Central memory CD8-positive, alpha-beta T cell (primary cell): ENCODE results near the gene YJU2.
"Not testable (repeated sequence)": the region's sequence is repeated elsewhere in the genome, so short reads cannot be mapped to it uniquely, and the experiment has no call there.

Experiments
- ATAC-seq: fragments of 150-1000 bp; cut with Tn5 transposase; replicated peaks from 2 replicates; pipeline ENCODE4 v1.10.0; 2022; ENCODE audit warnings: mild to moderate bottlenecking, moderate FRiP score, moderate number of reproducible peaks; ENCODE audit not compliant: poor library complexity, severe bottlenecking; ENCODE audit errors: extremely low read depth
- DNase-seq, 2 donors: peaks; one replicate each; pipeline ENCODE4 v3.0.0; 2021; ENCODE audit warnings: low spot score in 2 of 2
- H3K27ac Mint-ChIP-seq: one replicate; pipeline ENCODE4 v1.8.0; 2022; ENCODE audit warnings: low read depth, mild to moderate bottlenecking, moderate library complexity, mixed read lengths
- H3K27me3 Mint-ChIP-seq: one replicate; pipeline ENCODE4 v1.8.0; 2022; ENCODE audit warnings: mixed read lengths
- H3K36me3 Mint-ChIP-seq: one replicate; pipeline ENCODE4 v1.8.0; 2022; ENCODE audit warnings: mild to moderate bottlenecking, moderate library complexity, mixed read lengths; ENCODE audit not compliant: insufficient read depth
- H3K4me1 Mint-ChIP-seq: one replicate; pipeline ENCODE4 v1.8.0; 2022; ENCODE audit warnings: mixed read lengths
- H3K4me3 Mint-ChIP-seq: one replicate; pipeline ENCODE4 v1.8.0; 2022; ENCODE audit warnings: mild to moderate bottlenecking, moderate library complexity, mixed read lengths
- H3K9me3 Mint-ChIP-seq: one replicate; pipeline ENCODE4 v1.8.0; 2022; ENCODE audit warnings: mixed read lengths

YJU2 gene

DNA sequence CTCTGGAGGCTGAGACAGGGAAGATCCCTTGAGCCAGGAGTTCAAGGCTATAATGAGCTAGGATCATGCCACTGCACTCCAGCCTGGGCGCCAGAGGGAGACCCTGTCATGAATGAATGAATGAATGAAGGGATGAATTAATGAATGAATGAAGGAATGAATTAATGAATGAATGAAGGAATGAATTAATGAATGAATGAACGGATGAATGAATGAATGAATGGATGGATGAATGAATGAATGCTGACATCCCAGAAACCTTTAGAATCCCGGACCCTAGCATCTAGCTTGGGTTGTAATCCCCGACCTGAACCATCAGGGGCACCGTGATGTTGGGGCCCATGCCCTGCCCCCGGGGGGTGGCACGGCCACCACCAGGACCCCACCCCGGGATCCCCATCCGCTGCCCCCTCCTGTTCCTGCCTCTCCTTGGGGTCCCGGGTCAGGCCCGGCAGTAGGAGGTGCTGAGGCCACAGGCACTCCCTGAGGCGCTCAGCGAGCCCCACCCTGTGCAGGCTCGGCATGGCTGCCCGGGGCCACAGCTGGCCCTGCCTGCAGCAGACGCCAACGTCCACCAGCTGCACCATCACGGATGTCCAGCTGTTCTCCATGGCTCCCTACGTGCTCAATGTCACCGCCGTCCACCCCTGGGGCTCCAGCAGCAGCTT is 14.1 kb upstream of the YJU2 start:
- no peaks in the 10 kb centered on the region for H3K4me1 Mint-ChIP-seq
- no peak overlapping the region for H3K4me3 Mint-ChIP-seq
- H3K27ac Mint-ChIP-seq, result no peak overlapping the region
- ATAC-seq (no peak), DNase-seq (no peak)
- no peaks in the 10 kb centered on the region for H3K9me3 Mint-ChIP-seq
- H3K27me3 Mint-ChIP-seq, result peaks cover 14% of the 10 kb centered on the region
- no peaks in the 10 kb centered on the region for H3K36me3 Mint-ChIP-seq

- H3K4me3 Mint-ChIP-seq, result no peak overlapping the region
- H3K9me3 Mint-ChIP-seq, result no peaks in the 10 kb centered on the region
- peak; percentile 34 to 55 for DNase-seq
- H3K36me3 Mint-ChIP-seq, result no peaks in the 10 kb centered on the region
- H3K27ac Mint-ChIP-seq, result no peak overlapping the region
- ATAC-seq, result no peak
- no peaks in the 10 kb centered on the region for H3K4me1 Mint-ChIP-seq
- H3K27me3 Mint-ChIP-seq, result peaks cover 14% of the 10 kb centered on the region
Observed at GRCh38 chr19:4233282-4233853, 13.5 kb upstream of the YJU2 start.

DNA sequence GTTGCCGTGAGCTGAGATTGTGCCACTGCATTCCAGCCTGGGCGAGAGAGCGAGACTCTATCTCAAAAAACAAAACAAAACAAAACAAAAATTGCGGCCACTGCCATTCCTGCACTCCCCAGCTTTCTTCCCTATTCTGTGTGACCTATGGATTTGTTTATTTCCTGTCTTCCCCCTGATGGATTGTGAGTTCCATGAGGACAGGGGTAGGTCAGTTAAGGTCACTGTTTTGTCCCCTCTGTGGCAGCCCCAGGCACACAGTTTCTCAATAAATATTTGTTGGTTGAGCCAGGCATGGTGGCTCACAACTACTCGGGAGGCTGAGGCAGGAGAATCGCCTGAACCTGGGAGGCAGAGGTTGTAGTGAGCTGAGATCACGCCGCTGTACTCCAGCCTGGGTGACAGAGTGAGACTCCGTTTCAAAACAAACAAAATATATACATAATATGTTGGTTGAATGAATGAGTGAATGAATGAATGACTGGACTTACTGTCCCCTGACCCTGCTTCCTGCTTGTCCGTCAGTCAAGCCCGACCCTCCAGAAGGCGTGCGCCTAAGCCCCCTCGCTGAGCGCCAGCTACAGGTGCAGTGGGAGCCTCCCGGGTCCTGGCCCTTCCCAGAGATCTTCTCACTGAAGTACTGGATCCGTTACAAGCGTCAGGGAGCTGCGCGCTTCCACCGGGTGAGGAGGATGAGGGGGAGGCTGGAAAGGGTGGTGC is 12.6 kb upstream of the YJU2 start:
- H3K4me3 Mint-ChIP-seq, result no peak overlapping the region
- no peak for DNase-seq
- H3K36me3 Mint-ChIP-seq, result peaks cover under 1% of the 10 kb centered on the region
- ATAC-seq, result no peak
- H3K4me1 Mint-ChIP-seq, result no peaks in the 10 kb centered on the region
- H3K27ac Mint-ChIP-seq, result no peak overlapping the region
- peaks cover 14% of the 10 kb centered on the region for H3K27me3 Mint-ChIP-seq
- H3K9me3 Mint-ChIP-seq, result no peaks in the 10 kb centered on the region

GRCh38 chr19:4234862-4235201 is 12.0 kb upstream of the YJU2 start:
- ATAC-seq (no peak), DNase-seq (no peak)
- Mint-ChIP-seq H3K36me3 (peaks cover 2% of the 10 kb centered on the region), H3K4me1 (no peaks in the 10 kb centered on the region), H3K27ac (no peak overlapping the region), H3K4me3 (no peak overlapping the region), H3K9me3 (no peaks in the 10 kb centered on the region), H3K27me3 (peaks cover 14% of the 10 kb centered on the region)

- not testable (repeated sequence) for ATAC-seq, H3K36me3 Mint-ChIP-seq, H3K4me3 Mint-ChIP-seq, H3K9me3 Mint-ChIP-seq, H3K27ac Mint-ChIP-seq, H3K4me1 Mint-ChIP-seq, DNase-seq
- H3K27me3 Mint-ChIP-seq, result peaks cover 14% of the 10 kb centered on the region
Observed at GRCh38 chr19:4237510-4237909, 9.4 kb upstream of the YJU2 start.

- Mint-ChIP-seq H3K27me3 (peaks cover 4% of the 10 kb centered on the region), H3K36me3 (peaks cover 2% of the 10 kb centered on the region), H3K4me3 (no peak overlapping the region), H3K4me1 (peaks cover 5% of the 10 kb centered on the region), H3K27ac (no peak overlapping the region), H3K9me3 (no peaks in the 10 kb centered on the region)
- DNase-seq (no peak), ATAC-seq (no peak)
Observed at GRCh38 chr19:4238831-4239230, 8.0 kb upstream of the YJU2 start.

- Mint-ChIP-seq H3K9me3 (no peaks in the 10 kb centered on the region), H3K4me1 (peaks cover 5% of the 10 kb centered on the region), H3K27ac (no peak overlapping the region), H3K4me3 (no peak overlapping the region), H3K36me3 (peaks cover 5% of the 10 kb centered on the region), H3K27me3 (no peaks in the 10 kb centered on the region)
- DNase-seq (no peak), ATAC-seq (no peak)
Observed at GRCh38 chr19:4241824-4242430, 5.0 kb upstream of the YJU2 start.

GRCh38 chr19:4245938-4246337 is 942 bp upstream of the YJU2 start:
- not testable (repeated sequence) for H3K27me3 Mint-ChIP-seq, ATAC-seq, H3K9me3 Mint-ChIP-seq, DNase-seq
- Mint-ChIP-seq H3K36me3 (peaks cover 34% of the 10 kb centered on the region), H3K4me3 (peak overlapping the region; percentile 85), H3K27ac (peak overlapping the region; percentile 96), H3K4me1 (peaks cover 19% of the 10 kb centered on the region)

DNA sequence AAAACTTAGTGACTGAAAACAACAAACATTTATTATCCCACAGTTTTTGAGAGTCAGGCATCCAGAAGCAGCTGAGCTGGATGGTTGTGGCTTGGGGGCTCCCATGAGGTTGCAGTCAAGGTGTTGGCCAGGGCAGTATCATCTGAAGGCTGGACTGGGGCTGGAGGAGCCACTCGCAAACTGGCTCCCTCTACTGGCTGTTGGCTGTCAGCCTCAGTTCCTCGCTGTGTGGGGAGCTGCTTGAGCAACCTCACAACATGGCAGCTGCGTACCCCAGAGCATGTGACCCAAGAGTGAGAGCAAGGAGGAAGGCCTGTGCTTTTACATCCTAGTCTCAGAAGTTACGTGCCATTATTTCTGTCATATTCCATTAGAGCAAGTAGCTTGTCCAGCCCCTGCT is 9.7 kb downstream of the YJU2 start:
- Mint-ChIP-seq H3K36me3 (peaks cover 74% of the 10 kb centered on the region), H3K4me3 (no peak overlapping the region)
- ATAC-seq, result no peak

DNA sequence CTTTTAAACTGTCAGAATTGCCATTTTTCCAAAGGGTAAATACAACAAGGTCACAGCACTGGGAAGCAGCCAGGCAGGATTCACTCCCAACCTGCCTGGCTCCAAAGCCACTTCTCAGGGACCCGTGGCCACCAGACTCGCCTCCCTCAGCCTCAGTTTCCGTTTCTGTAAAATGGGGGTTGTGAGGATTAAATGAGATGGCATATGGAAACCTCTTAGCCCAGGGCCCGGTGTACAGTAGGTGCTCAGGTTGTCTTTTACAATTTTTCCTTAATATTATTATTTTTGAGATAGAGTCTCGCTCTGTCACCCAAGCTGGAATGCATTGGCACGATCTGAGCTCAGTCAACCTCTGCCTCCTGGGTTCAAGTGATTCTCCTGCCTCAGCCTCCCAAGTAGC is 10.1 kb downstream of the YJU2 start:
- ATAC-seq (no peak), DNase-seq (no peak)
- Mint-ChIP-seq H3K27ac (no peak overlapping the region), H3K4me1 (no peaks in the 10 kb centered on the region), H3K36me3 (peaks cover 74% of the 10 kb centered on the region), H3K27me3 (no peaks in the 10 kb centered on the region), H3K4me3 (no peak overlapping the region), H3K9me3 (no peaks in the 10 kb centered on the region)

More for the DNA sequence above, 9.7 kb downstream of the YJU2 start:
- no peaks in the 10 kb centered on the region for H3K4me1 Mint-ChIP-seq
- no peaks in the 10 kb centered on the region for H3K9me3 Mint-ChIP-seq
- H3K27ac Mint-ChIP-seq, result no peak overlapping the region
- no peak for DNase-seq
- no peaks in the 10 kb centered on the region for H3K27me3 Mint-ChIP-seq

GRCh38 chr19:4258181-4258580 is 11.3 kb downstream of the YJU2 start:
- no peaks in the 10 kb centered on the region for H3K4me1 Mint-ChIP-seq
- ATAC-seq, result no peak

GRCh38 chr19:4260613-4261191 is 13.8 kb downstream of the YJU2 start:
- Mint-ChIP-seq H3K9me3 (no peaks in the 10 kb centered on the region), H3K4me3 (no peak overlapping the region), H3K4me1 (peaks cover 8% of the 10 kb centered on the region), H3K27ac (no peak overlapping the region), H3K36me3 (peaks cover 73% of the 10 kb centered on the region), H3K27me3 (no peaks in the 10 kb centered on the region)
- no peak for ATAC-seq
- no peak for DNase-seq

More at GRCh38 chr19:4258181-4258580, 11.3 kb downstream of the YJU2 start:
- Mint-ChIP-seq H3K27ac (no peak overlapping the region), H3K27me3 (no peaks in the 10 kb centered on the region), H3K4me3 (no peak overlapping the region), H3K36me3 (peaks cover 77% of the 10 kb centered on the region), H3K9me3 (no peaks in the 10 kb centered on the region)
- DNase-seq, result no peak
